Prostate gland (tissue), 2 donors: ENCODE results near the gene PPP4R4. TPM values are rescaled to one million over a fixed set of nuclear protein-coding genes. Genes with fewer than 3 reads are reported as not detected.

Experiments used
- DNase-seq: peaks from one replicate; pipeline ENCODE4 v3.0.0-alpha.2; 2019; ENCODE audit warnings: low spot score
- H3K27ac ChIP-seq, 2 donors: fragments of 200-600 bp; sonication (generic); 2 replicates each; pipeline ENCODE4 v1.5.1; 2017 to 2019
- H3K27me3 ChIP-seq: fragments of 200-600 bp; sonication (generic); replicated peaks from 2 replicates; pipeline ENCODE4 v1.5.1; 2019; ENCODE audit not compliant: insufficient read depth
- H3K36me3 ChIP-seq, 2 donors: fragments of 200-600 bp; sonication (generic); 1 replicate in 1 of 2; 2 replicates in 1 of 2; pipeline versions ENCODE4 v1.5.1 to v1.8.1; 2017 to 2019
- H3K4me1 ChIP-seq: fragments of 200-600 bp; sonication (generic); replicated peaks from 2 replicates; pipeline ENCODE4 v1.5.1; 2019
- H3K4me3 ChIP-seq, 2 donors: fragments of 200-600 bp; sonication (generic); 2 replicates each; pipeline ENCODE4 v1.5.1; 2017 to 2019
- H3K9me3 ChIP-seq: fragments of 200-600 bp; sonication (generic); 2 replicates; pipeline ENCODE4 v1.5.1; 2017
- POLR2A ChIP-seq: fragments of 450-650 bp; IDR thresholded peaks from one replicate; pipeline ENCODE4 v1.6.1; 2016; ENCODE audit warnings: antibody characterized with exemption, mild to moderate bottlenecking
- POLR2AphosphoS5 ChIP-seq: sonication (generic); formaldehyde crosslinking; IDR thresholded peaks from one replicate; pipeline ENCODE4 v1.6.1; 2017; ENCODE audit warnings: antibody characterized with exemption
- WGBS: methylation state at CpG from one replicate; pipeline ENCODE4 v1.1.5; 2018; 5-methylcytosine and 5-hydroxymethylcytosine counted together
- intact Hi-C: fragments of 100-400 bp; cut with DNase I; formaldehyde crosslinking; loops from one replicate; pipeline ENCODE4 v1.14.2; 2022
- total RNA-seq, 2 donors: library from RNA; depleted of rRNA; stranded (reverse); fragments of >200 nt; gene quantifications; one replicate each; pipeline ENCODE4 v1.1.0, GENCODE V29; 2016
- TF ChIP-seq, protein P1 (sequence below), 4 experiments: fragments of 200-600 bp in 2 of 4; fragments of 450-650 bp in 2 of 4; sonication (generic) in 2 of 4; IDR thresholded peaks; 1 replicate in 3 of 4; 2 replicates in 1 of 4; pipeline ENCODE4 v1.5.1; 2016 to 2019; ENCODE audit warnings: antibody characterized with exemption in 4 of 4, mild to moderate bottlenecking in 2 of 4, moderate library complexity in 2 of 4

The PPP4R4 gene
- total RNA-seq, 2 donors from 2014 or later, result 0.32 to 9.5 TPM

DNA sequence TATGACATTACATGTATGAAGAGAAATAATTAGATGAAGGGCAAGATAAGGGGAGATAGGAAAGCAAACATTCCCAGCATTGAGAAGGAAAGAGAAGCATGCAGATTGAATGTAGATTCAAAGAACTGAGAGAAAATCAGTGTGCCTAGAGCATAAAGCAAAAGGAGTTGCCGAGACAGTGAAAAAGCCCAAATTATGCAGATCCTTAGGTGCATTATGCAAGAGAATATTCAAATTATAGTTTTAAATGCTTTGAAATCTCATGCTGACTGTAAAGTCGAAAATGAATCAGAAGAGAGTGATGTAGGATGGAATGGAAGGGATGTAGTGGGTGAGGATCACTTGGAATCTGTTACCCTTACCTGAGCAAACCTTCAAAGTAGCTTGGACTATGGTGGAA, 49.9 kb downstream of the PPP4R4 start:
- H3K36me3 ChIP-seq, result no peaks in the 10 kb centered on the region
- no peaks in the 10 kb centered on the region for H3K27me3 ChIP-seq
- H3K27ac ChIP-seq, result no peak overlapping the region
- H3K4me1 ChIP-seq, result no peaks in the 10 kb centered on the region
- H3K9me3 ChIP-seq, result no peaks in the 10 kb centered on the region
- no peak overlapping the region for H3K4me3 ChIP-seq
- DNase-seq, result no peak
- intact Hi-C loops, result no loop called here
- WGBS, result 85% methylated on average over 2 of the region's 2 CpGs
- no peak for TF ChIP-seq POLR2A
- TF ChIP-seq POLR2AphosphoS5, result no peak

DNA sequence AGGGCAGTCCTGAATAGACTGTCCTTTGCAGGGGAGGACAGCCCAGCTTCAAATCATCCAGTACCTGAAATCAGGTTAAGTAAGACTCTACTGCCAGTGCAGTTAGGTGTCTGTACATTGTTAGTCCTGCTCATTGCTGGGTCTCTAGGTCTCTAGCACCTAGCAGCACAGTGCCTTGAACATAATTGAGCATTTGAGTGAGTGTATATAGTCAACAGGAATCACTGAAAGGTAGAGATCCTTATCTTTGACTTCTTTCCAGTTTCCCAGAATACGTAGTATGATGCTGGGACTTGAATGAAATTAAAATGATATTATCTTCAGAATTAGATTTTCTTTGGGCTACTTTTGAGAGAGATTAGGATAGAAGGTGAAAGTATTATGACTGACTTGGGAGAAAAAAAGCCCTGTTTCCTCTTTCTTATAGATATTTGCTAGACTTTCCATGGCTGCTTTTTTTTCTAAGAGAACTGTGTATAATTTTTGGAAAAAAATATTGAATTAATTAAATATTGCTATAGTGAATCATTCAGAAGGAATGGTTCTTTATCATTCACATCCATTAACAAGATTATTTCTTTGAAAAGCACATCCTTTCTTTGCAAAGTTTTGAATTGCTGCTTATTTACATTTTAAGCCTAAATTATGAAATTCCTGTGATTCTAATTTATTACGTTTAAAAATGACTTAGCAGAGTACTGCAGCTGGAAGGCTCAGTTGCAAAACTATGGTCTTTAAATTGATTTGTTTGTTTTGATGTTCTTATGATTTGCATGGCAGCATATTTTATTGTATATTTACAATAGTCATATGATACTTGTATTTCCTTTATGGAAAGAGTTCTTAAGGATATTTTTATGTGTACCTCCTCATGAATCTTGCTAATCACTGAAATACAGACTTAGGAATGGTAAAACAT, 51.6 kb downstream of the PPP4R4 start:
- 43% methylated on average over 2 of the region's 2 CpGs for WGBS
- Histone ChIP-seq H3K27me3 (no peaks in the 10 kb centered on the region), H3K4me3 (no peak overlapping the region), H3K9me3 (no peaks in the 10 kb centered on the region), H3K36me3 (no peaks in the 10 kb centered on the region), H3K27ac (no peak overlapping the region), H3K4me1 (no peaks in the 10 kb centered on the region)
- TF ChIP-seq POLR2A (no peak), POLR2AphosphoS5 (no peak)
- TF ChIP-seq, protein P1, sequence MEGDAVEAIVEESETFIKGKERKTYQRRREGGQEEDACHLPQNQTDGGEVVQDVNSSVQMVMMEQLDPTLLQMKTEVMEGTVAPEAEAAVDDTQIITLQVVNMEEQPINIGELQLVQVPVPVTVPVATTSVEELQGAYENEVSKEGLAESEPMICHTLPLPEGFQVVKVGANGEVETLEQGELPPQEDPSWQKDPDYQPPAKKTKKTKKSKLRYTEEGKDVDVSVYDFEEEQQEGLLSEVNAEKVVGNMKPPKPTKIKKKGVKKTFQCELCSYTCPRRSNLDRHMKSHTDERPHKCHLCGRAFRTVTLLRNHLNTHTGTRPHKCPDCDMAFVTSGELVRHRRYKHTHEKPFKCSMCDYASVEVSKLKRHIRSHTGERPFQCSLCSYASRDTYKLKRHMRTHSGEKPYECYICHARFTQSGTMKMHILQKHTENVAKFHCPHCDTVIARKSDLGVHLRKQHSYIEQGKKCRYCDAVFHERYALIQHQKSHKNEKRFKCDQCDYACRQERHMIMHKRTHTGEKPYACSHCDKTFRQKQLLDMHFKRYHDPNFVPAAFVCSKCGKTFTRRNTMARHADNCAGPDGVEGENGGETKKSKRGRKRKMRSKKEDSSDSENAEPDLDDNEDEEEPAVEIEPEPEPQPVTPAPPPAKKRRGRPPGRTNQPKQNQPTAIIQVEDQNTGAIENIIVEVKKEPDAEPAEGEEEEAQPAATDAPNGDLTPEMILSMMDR (IDR thresholded peaks at IDR 0.05), result no peak
- intact Hi-C loops, result no loop called here
- no peak for DNase-seq

DNA sequence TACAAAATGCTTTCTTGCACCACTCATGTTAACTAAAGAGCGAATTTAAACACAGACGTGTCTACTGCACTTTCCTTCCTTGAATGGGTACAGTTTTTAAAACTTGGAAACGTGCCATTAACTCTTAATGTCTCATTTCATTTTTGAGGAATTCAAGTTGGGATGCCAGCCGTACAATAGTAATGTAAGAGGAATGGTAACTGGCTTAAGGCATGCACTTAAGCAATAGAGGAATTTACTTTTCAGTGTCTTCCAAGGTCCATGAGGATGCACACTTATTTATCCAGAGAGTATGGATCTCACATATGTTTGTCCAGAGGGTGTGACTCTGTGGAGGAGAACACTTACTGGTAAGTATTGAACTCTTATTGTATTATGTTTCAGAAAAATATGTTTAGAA, 52.9 kb downstream of the PPP4R4 start:
- no peak for TF ChIP-seq POLR2AphosphoS5
- no peak for TF ChIP-seq POLR2A
- TF ChIP-seq, protein P1 (IDR thresholded peaks at IDR 0.05), result no peak
- Histone ChIP-seq H3K36me3 (no peaks in the 10 kb centered on the region), H3K4me1 (no peaks in the 10 kb centered on the region), H3K9me3 (no peaks in the 10 kb centered on the region), H3K27ac (no peak overlapping the region), H3K4me3 (no peak overlapping the region), H3K27me3 (no peaks in the 10 kb centered on the region)
- 51% methylated on average over 4 of the region's 4 CpGs for WGBS
- intact Hi-C loops, result no loop called here
- DNase-seq, result no peak

DNA sequence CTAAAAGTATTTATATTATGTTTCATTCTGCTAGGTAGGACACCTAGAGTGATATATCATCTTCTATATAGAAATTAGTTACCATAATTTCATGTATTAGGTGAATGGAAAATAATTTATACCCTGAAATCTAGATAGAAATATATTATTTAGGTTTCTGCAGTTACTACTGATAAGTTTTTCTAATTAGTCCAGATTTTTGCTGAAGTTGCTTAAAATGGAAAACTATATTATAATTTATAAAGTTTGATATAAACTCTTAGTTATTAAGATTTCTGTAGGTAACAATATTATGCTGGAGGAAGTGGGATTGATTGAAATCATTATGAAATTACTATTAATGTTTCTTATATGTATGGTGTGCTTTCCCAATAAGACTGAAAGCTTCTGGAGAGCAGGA, 62.9 kb downstream of the PPP4R4 start:
- intact Hi-C loops, result no loop called here
- Histone ChIP-seq H3K4me1 (no peaks in the 10 kb centered on the region), H3K27ac (no peak overlapping the region), H3K4me3 (no peak overlapping the region), H3K9me3 (no peaks in the 10 kb centered on the region), H3K36me3 (no peaks in the 10 kb centered on the region), H3K27me3 (no peaks in the 10 kb centered on the region)
- DNase-seq, result no peak
- TF ChIP-seq, protein P1 (IDR thresholded peaks at IDR 0.05), result no peak
- TF ChIP-seq POLR2AphosphoS5, result no peak
- TF ChIP-seq POLR2A, result no peak

DNA sequence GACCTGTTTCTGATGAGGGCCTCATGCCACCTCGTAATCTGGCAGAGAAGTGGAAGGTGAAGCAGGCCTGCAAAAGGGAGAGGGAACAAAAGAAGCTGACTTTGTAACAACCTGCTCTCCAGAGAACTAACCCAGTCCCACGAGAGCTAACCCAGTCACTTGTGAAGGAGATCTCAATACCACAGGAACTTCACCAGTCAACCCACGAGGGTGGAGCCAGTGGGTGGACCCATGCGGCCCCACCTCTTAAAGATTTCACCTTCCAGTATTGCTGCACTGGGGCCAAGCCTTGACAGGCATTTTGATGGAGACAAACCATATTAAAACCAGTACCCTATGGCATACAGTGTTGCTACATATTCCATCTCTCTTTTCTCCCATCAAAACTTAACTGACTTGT, 63.9 kb downstream of the PPP4R4 start:
- Histone ChIP-seq H3K4me3 (no peak overlapping the region), H3K36me3 (no peaks in the 10 kb centered on the region), H3K27me3 (no peaks in the 10 kb centered on the region), H3K27ac (no peak overlapping the region), H3K9me3 (no peaks in the 10 kb centered on the region), H3K4me1 (no peaks in the 10 kb centered on the region)
- intact Hi-C loops, result no loop called here
- WGBS, result 73% methylated on average over 4 of the region's 4 CpGs
- DNase-seq, result no peak
- no peak for TF ChIP-seq POLR2A
- TF ChIP-seq POLR2AphosphoS5, result no peak
- TF ChIP-seq, protein P1 (IDR thresholded peaks at IDR 0.05), result no peak
